ENCODE data around the gene CCDC112.

- TF ChIP-seq CTCF (IDR thresholded peaks at IDR 0.05; ENCODE audit: extremely low read depth in 1 of 2, insufficient read depth in 1 of 2, low read depth in 1 of 2, low read length in 2 of 2): no peak
- TF ChIP-seq POLR2AphosphoS5 (IDR thresholded peaks at IDR 0.05; ENCODE audit: insufficient read depth, low read depth, low read length): no peak
- TF ChIP-seq POLR2A (IDR thresholded peaks at IDR 0.05; ENCODE audit: low read depth, low read length): no peak
- no peak for TF ChIP-seq EZH2 (IDR thresholded peaks at IDR 0.05; ENCODE audit: borderline replicate concordance, low read depth, low read length, severe bottlenecking)
- TF ChIP-seq JUN (IDR thresholded peaks at IDR 0.05; ENCODE audit: borderline replicate concordance, insufficient read depth, insufficient read length, low read depth): no peak
- TF ChIP-seq, protein P1, sequence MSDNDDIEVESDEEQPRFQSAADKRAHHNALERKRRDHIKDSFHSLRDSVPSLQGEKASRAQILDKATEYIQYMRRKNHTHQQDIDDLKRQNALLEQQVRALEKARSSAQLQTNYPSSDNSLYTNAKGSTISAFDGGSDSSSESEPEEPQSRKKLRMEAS (IDR thresholded peaks at IDR 0.05; ENCODE audit: insufficient read depth, insufficient read length): no peak
- TF ChIP-seq MYC (IDR thresholded peaks at IDR 0.05; ENCODE audit: low read depth, low read length): no peak
Observed at GRCh38 chr5:115317320-115317719, 20.9 kb upstream of the CCDC112 start.

All from endothelial cell of umbilical vein (primary cell).